Liver (tissue), 9 donors: ENCODE measurements around the gene RFT1. TPM values are rescaled to one million over a fixed set of nuclear protein-coding genes. Genes with fewer than 3 reads are reported as not detected.

Experiments used
- DNase-seq: peaks from one replicate; pipeline ENCODE4 v3.0.0-alpha.2; 2017; ENCODE audit warnings: low spot score
- H3K27ac ChIP-seq, 2 donors: one replicate each; pipeline ENCODE4 v1.7.0; 2013; ENCODE audit warnings: inconsistent platforms in 2 of 2, low read length in 2 of 2, control low read depth in 1 of 2, low read depth in 1 of 2, mild to moderate bottlenecking in 1 of 2
- H3K27me3 ChIP-seq, 4 donors: one replicate each; pipeline versions ENCODE4 v1.6.1 to v1.7.0; 2013; ENCODE audit warnings: low read length in 3 of 4, inconsistent platforms in 1 of 4, mild to moderate bottlenecking in 1 of 4, moderate library complexity in 1 of 4; ENCODE audit not compliant: control insufficient read depth in 4 of 4, insufficient read depth in 4 of 4
- H3K36me3 ChIP-seq, 4 donors: one replicate each; pipeline versions ENCODE4 v1.6.1 to v1.7.0; 2013; ENCODE audit warnings: low read length in 3 of 4, mild to moderate bottlenecking in 3 of 4, low read depth in 1 of 4, moderate library complexity in 1 of 4; ENCODE audit not compliant: control insufficient read depth in 4 of 4, insufficient read depth in 3 of 4
- H3K4me1 ChIP-seq, 4 donors: one replicate each; pipeline versions ENCODE4 v1.6.1 to v1.7.0; 2013; ENCODE audit warnings: low read length in 3 of 4, mild to moderate bottlenecking in 3 of 4, moderate library complexity in 1 of 4; ENCODE audit not compliant: control insufficient read depth in 4 of 4, insufficient read depth in 4 of 4
- H3K4me3 ChIP-seq, 3 donors: one replicate each; pipeline versions ENCODE4 v1.6.1 to v1.7.0; 2013; ENCODE audit warnings: low read length in 3 of 3, control low read depth in 1 of 3, low read depth in 1 of 3, mild to moderate bottlenecking in 1 of 3
- H3K9ac ChIP-seq, 2 donors: one replicate each; pipeline ENCODE4 v1.7.0; 2013; ENCODE audit warnings: low read length in 2 of 2, mild to moderate bottlenecking in 2 of 2, moderate library complexity in 2 of 2, control low read depth in 1 of 2, low read depth in 1 of 2
- H3K9me3 ChIP-seq, 4 donors: one replicate each; pipeline versions ENCODE4 v1.6.1 to v1.7.0; 2013; ENCODE audit warnings: low read length in 3 of 4; ENCODE audit not compliant: control insufficient read depth in 4 of 4
- ATF3 ChIP-seq: IDR thresholded peaks from 2 replicates; pipeline ENCODE4 v1.6.1; 2016; ENCODE audit warnings: antibody characterized with exemption
- CTCF ChIP-seq: fragments of 150-350 bp; IDR thresholded peaks from 2 replicates; pipeline ENCODE4 v1.5.1; 2017; ENCODE audit warnings: improper control_type of control experiment, low read depth, low read length; ENCODE audit not compliant: missing input control
- EGR1 ChIP-seq, 2 donors: IDR thresholded peaks; 2 replicates each; pipeline ENCODE4 v1.6.1; 2016 to 2018; ENCODE audit warnings: antibody characterized with exemption in 2 of 2, low read depth in 2 of 2
- FOXA1 ChIP-seq: IDR thresholded peaks from 2 replicates; pipeline ENCODE4 v1.6.1; 2016; ENCODE audit warnings: antibody characterized with exemption
- FOXA2 ChIP-seq: IDR thresholded peaks from 2 replicates; pipeline ENCODE4 v1.6.1; 2016; ENCODE audit warnings: antibody characterized with exemption
- GABPA ChIP-seq, 2 donors: IDR thresholded peaks in 1 of 2; conservative IDR thresholded peaks in 1 of 2; 2 replicates each; pipeline ENCODE4 v1.6.1; 2016; ENCODE audit warnings: antibody characterized with exemption in 2 of 2, mild to moderate bottlenecking in 1 of 2, moderate library complexity in 1 of 2
- HNF4A ChIP-seq, 2 donors: conservative IDR thresholded peaks; 2 replicates each; pipeline ENCODE4 v1.6.1; 2016; ENCODE audit warnings: antibody characterized with exemption in 2 of 2, mild to moderate bottlenecking in 2 of 2
- HNF4G ChIP-seq: IDR thresholded peaks from 2 replicates; pipeline ENCODE4 v1.6.1; 2016; ENCODE audit warnings: antibody characterized with exemption
- JUND ChIP-seq, 2 donors: IDR thresholded peaks; 2 replicates each; pipeline ENCODE4 v1.6.1; 2016; ENCODE audit warnings: antibody characterized with exemption in 2 of 2
- NR2F2 ChIP-seq: IDR thresholded peaks from 2 replicates; pipeline ENCODE4 v1.6.1; 2016; ENCODE audit warnings: antibody characterized with exemption
- RAD21 ChIP-seq, 2 donors: IDR thresholded peaks; 2 replicates each; pipeline ENCODE4 v1.6.1; 2016; ENCODE audit warnings: antibody characterized with exemption in 2 of 2, mild to moderate bottlenecking in 2 of 2
- REST ChIP-seq: IDR thresholded peaks from 2 replicates; pipeline ENCODE4 v1.6.1; 2016; ENCODE audit warnings: antibody characterized with exemption, mild to moderate bottlenecking
- RXRA ChIP-seq, 2 donors: IDR thresholded peaks; 2 replicates each; pipeline ENCODE4 v1.6.1; 2017 to 2018; ENCODE audit warnings: antibody characterized with exemption in 2 of 2, mild to moderate bottlenecking in 1 of 2
- SP1 ChIP-seq: IDR thresholded peaks from 2 replicates; pipeline ENCODE4 v1.6.1; 2018; ENCODE audit warnings: antibody characterized with exemption, mild to moderate bottlenecking
- TAF1 ChIP-seq: conservative IDR thresholded peaks from 2 replicates; pipeline ENCODE4 v1.6.1; 2016; ENCODE audit warnings: antibody characterized with exemption, mild to moderate bottlenecking
- YY1 ChIP-seq: IDR thresholded peaks from 2 replicates; pipeline ENCODE4 v1.6.1; 2016; ENCODE audit warnings: antibody characterized with exemption, mild to moderate bottlenecking
- ZBTB33 ChIP-seq: IDR thresholded peaks from 2 replicates; pipeline ENCODE4 v1.6.1; 2016; ENCODE audit warnings: antibody characterized with exemption
- WGBS: extraction: QIAGEN DNeasy Blood & Tissue Kit; methylation state at CpG from one replicate; pipeline ENCODE4 v1.1.7; 2013; 5-methylcytosine and 5-hydroxymethylcytosine counted together
- polyA plus RNA-seq, 2 donors: library from polyadenylated mRNA; stranded (reverse) in 1 of 2; unstranded in 1 of 2; fragments of 200-250 nt in 1 of 2; fragments of >200 nt in 1 of 2; fragmentation: Nextera tagmentation in 1 of 2; extraction: Ambion mirVana in 1 of 2; gene quantifications; one replicate each; pipeline versions ENCODE4 v1.2.1 to v1.2.3, GENCODE V29; 2013 to 2015
- total RNA-seq, 2 donors: library from RNA; depleted of rRNA; stranded (reverse); fragments of >200 nt; gene quantifications; one replicate each; pipeline ENCODE4 v1.2.3, GENCODE V29; 2014
- donor health status: healthy.
- donor health status: healthy.
- donor health status: healthy.
- donor health status: healthy.
- donor health status: healthy.

Gene RFT1
- total and polyA plus RNA-seq, 4 donors: 8.0 to 12.6 (median 11.8) TPM

- Histone ChIP-seq H3K36me3 (no peaks in the 10 kb centered on the region), H3K27ac (no peak overlapping the region), H3K27me3 (no peaks in the 10 kb centered on the region), H3K9me3 (no peaks in the 10 kb centered on the region), H3K4me1 (peaks cover 8 to 20% (median 14%) of the 10 kb centered on the region in 4 donors), H3K4me3 (no peak overlapping the region), H3K9ac (no peak overlapping the region)
- TF ChIP-seq HNF4A (conservative IDR thresholded peaks at IDR 0.05) (no peak), RAD21 (IDR thresholded peaks at IDR 0.05) (no peak), JUND (IDR thresholded peaks at IDR 0.05) (no peak), FOXA2 (no peak), CTCF (no peak), GABPA (IDR thresholded peaks at IDR 0.05 in 1 of 2, conservative IDR thresholded peaks at IDR 0.05 in 1 of 2) (no peak)
- no peak for DNase-seq
- 93% methylated on average over 7 of the region's 7 CpGs for WGBS
Measured at GRCh38 chr3:53146319-53146891, 16.2 kb upstream of the RFT1 start.

GRCh38 chr3:53145713-53146080, 15.5 kb upstream of the RFT1 start:
- Histone ChIP-seq H3K9ac (no peak overlapping the region), H3K36me3 (no peaks in the 10 kb centered on the region), H3K27me3 (no peaks in the 10 kb centered on the region), H3K4me3 (no peak overlapping the region), H3K9me3 (no peaks in the 10 kb centered on the region), H3K27ac (no peak overlapping the region), H3K4me1 (peaks cover 8 to 15% (median 12%) of the 10 kb centered on the region in 4 donors)
- DNase-seq: no peak
- TF ChIP-seq FOXA2 (no peak), HNF4G (no peak), JUND (IDR thresholded peaks at IDR 0.05) (no peak), SP1 (no peak), ZBTB33 (no peak), NR2F2 (no peak)
- 80% methylated on average over 3 of the region's 3 CpGs for WGBS

GRCh38 chr3:53144862-53145712, 14.9 kb upstream of the RFT1 start:
- no peaks in the 10 kb centered on the region for H3K9me3 ChIP-seq
- H3K36me3 ChIP-seq: no peaks in the 10 kb centered on the region
- DNase-seq: no peak
- no peak overlapping the region for H3K9ac ChIP-seq
- H3K4me3 ChIP-seq: no peak overlapping the region
- H3K4me1 ChIP-seq: peaks cover 4 to 9% (median 6%) of the 10 kb centered on the region in 4 donors
- 83% methylated on average over 11 of the region's 11 CpGs for WGBS
- no peak overlapping the region for H3K27ac ChIP-seq
- no peaks in the 10 kb centered on the region for H3K27me3 ChIP-seq
- no peak for TF ChIP-seq EGR1 (IDR thresholded peaks at IDR 0.05; ENCODE audit: low read depth in 2 of 2)
- TF ChIP-seq ATF3: no peak
- TF ChIP-seq YY1: no peak
- TF ChIP-seq FOXA2: no peak
- no peak for TF ChIP-seq GABPA (IDR thresholded peaks at IDR 0.05 in 1 of 2, conservative IDR thresholded peaks at IDR 0.05 in 1 of 2)
- no peak for TF ChIP-seq TAF1
- no peak for TF ChIP-seq REST
- no peak for TF ChIP-seq FOXA1
- TF ChIP-seq RXRA (IDR thresholded peaks at IDR 0.05): no peak
- TF ChIP-seq RAD21 (IDR thresholded peaks at IDR 0.05): no peak
- TF ChIP-seq ZBTB33: no peak
- TF ChIP-seq SP1: no peak
- TF ChIP-seq NR2F2: no peak
